HG03469 (cell line): ENCODE data around the gene UPK3A.
"Not testable (repeated sequence)": the region's sequence is repeated elsewhere in the genome, so short reads cannot be mapped to it uniquely, and the experiment has no call there.

Experiments
- ATAC-seq: cut with Tn5 transposase; IDR thresholded peaks from one replicate; pipeline ENCODE4 v1.9.1; 2021; ENCODE audit warnings: mild to moderate bottlenecking, moderate library complexity, moderate number of reproducible peaks; ENCODE audit not compliant: unreplicated experiment

Gene UPK3A

GRCh38 chr22:45254789-45255278 is 29.9 kb upstream of the UPK3A start:
- peak; percentile 50 for ATAC-seq

- not testable (repeated sequence) for ATAC-seq
Observed at GRCh38 chr22:45257941-45258340, 26.8 kb upstream of the UPK3A start.

GRCh38 chr22:45259754-45260394 is 24.9 kb upstream of the UPK3A start:
- no peak for ATAC-seq

GRCh38 chr22:45260395-45260759 is 24.4 kb upstream of the UPK3A start:
- ATAC-seq: not testable (repeated sequence)

GRCh38 chr22:45261407-45262088 is 23.2 kb upstream of the UPK3A start:
- no peak for ATAC-seq

GRCh38 chr22:45262195-45262930 is 22.4 kb upstream of the UPK3A start:
- ATAC-seq: no peak

- ATAC-seq: peak; percentile 17
Observed at GRCh38 chr22:45262931-45263462, 21.8 kb upstream of the UPK3A start.

- ATAC-seq: peak; percentile 34
Observed at GRCh38 chr22:45263463-45264269, 21.1 kb upstream of the UPK3A start.

- ATAC-seq: no peak
Observed at GRCh38 chr22:45265535-45265934, 19.2 kb upstream of the UPK3A start.

GRCh38 chr22:45268167-45268957 is 16.4 kb upstream of the UPK3A start:
- no peak for ATAC-seq

- no peak for ATAC-seq
Observed at GRCh38 chr22:45268958-45269844, 15.5 kb upstream of the UPK3A start.

- ATAC-seq: no peak
Observed at GRCh38 chr22:45270095-45271020, 14.4 kb upstream of the UPK3A start.

GRCh38 chr22:45271667-45272201 is 13.0 kb upstream of the UPK3A start:
- ATAC-seq: no peak

- ATAC-seq: no peak
Observed at GRCh38 chr22:45272498-45272897, 12.3 kb upstream of the UPK3A start.

- no peak for ATAC-seq
Observed at GRCh38 chr22:45273452-45274075, 11.2 kb upstream of the UPK3A start.

- no peak for ATAC-seq
Observed at GRCh38 chr22:45276507-45277105, 8.1 kb upstream of the UPK3A start.

- not testable (repeated sequence) for ATAC-seq
Observed at GRCh38 chr22:45277720-45278119, 7.0 kb upstream of the UPK3A start.
